HG02970 (cell line): ENCODE measurements around the gene ZWILCH.

ENCODE experiments used
- ATAC-seq: cut with Tn5 transposase; IDR thresholded peaks from one replicate; pipeline ENCODE4 v1.9.1; 2021; ENCODE audit warnings: mild to moderate bottlenecking, moderate library complexity, moderate number of reproducible peaks; ENCODE audit not compliant: unreplicated experiment, low FRiP score

ZWILCH gene

DNA sequence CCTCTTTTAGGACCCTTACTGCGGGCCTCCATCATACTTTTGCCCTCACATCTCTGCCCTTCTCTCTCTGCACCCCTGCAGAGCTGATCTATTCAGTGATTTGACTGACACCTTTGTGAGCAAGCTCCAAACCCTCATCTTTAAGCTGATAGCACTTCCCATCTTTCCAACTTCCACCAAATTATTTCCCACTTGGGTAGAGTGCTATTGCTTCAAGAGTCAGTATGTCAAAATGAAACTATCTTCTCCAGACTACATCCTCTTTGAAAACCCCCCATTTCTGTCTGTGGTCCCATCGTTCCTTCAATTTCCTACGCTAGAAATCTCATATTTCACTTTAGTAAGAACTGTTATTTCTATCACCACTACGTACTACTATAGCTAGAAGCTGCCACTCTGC is 19.7 kb downstream of the ZWILCH start:
- no peak for ATAC-seq

DNA sequence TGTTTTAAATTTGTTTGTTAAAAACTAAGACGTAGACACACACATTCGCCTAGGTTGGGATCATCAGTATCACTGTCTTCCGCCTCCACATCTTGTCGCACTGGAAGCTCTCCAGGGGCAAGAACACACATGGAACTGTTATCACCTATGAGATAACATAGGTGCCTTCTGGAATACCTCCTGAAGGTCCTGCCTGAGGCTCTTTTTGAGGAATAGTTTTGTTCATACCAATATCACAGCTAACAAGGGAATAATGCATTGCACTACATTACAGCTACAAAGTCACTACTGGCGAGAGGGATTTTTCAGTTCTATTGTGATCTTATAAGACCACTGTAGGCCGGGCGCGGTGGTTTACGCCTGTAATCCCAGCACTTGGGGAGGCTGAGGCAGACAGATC is 29.9 kb downstream of the ZWILCH start:
- ATAC-seq, result no peak

- no peak for ATAC-seq
Measured at GRCh38 chr15:66542896-66543295, 37.8 kb downstream of the ZWILCH start.

DNA sequence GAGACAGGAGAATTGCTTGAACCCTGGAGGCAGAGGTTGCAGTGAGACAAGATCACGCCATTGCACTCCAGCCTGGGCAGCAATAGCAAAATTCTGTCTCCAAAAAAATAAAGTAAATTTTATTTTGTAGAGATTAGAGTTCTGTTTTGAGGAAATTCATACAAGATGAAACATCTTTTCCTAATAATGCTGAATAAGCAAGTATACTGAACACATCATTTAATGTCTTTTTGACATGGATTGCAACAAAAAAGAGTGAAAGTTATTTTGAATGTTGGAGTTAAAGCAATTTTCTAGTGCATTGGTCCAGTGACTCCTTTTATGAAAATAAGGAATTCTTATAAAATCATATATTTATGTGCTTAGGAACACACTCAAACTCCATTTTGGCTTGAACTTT is 40.1 kb downstream of the ZWILCH start:
- no peak for ATAC-seq

GRCh38 chr15:66555685-66556084 is 50.6 kb downstream of the ZWILCH start:
- no peak for ATAC-seq

DNA sequence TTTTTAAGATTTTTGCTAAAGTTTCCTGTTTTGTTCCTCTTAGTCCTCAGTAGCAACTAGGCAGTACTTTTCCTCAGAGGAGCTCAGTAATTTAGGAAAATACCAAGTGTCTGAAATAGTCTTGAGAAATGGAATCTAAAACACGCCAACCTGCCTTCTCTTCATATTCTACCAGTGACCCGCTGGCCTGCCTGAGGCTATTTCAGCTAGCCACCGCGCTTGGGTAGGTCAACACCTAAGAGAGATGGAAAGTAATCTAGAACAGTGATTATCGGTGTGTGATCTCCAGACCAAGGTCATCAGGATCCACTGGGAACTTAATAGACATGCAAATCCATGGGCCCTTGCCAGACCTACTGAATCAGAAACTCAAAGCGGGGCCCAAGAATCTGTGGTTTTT is 53.1 kb downstream of the ZWILCH start:
- no peak for ATAC-seq

DNA sequence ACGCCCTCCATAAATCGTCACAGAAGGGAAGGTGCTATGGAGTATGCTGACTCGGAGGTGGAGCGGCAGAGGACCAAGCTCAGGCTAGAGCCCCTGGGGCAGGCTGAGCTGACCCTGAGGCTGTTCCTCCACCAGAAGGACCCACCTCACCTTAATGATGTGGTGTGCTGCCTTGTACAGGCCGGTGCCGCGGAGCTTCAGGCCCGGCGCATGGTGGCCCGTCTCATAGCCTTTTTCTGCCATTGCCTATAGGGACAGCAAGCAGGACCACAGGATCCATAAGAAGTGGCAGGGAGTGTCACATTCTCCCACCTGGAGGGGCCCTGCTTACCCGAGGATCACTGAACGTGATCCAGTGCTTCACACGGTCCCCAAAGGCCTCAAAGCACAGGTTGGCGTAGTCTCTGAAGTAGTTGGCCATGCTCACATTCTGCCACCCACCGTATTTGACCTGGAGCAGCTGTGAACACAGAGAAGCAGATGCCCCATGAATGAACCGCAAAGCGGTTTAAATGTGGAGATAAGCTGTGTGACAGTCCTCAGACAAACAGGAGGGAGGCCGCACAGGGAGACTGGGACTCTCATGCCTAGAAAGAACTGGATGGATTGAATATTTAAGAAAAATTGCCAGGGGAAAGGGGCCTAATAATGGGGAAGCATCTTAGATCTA is 55.9 kb downstream of the ZWILCH start:
- no peak for ATAC-seq

DNA sequence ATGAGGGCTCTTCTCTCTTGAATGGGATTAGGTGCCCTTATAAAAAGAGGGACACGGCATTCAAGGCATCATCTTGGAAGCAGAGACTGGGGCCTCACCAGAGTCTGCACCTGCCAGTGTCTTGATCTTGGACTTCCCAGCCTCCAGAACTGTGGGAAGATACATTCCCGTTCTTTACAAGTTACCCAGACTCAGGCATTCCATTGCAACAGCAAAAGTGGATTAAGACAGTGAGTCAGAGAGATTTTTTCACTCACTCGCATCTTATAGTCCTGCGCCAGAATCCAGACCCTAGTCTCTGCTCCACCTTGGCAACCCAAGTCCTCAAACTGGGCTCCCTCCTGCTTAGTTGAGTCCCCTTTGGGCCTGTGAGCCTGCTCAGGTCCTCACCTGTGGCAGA is 58.0 kb downstream of the ZWILCH start:
- ATAC-seq, result no peak

DNA sequence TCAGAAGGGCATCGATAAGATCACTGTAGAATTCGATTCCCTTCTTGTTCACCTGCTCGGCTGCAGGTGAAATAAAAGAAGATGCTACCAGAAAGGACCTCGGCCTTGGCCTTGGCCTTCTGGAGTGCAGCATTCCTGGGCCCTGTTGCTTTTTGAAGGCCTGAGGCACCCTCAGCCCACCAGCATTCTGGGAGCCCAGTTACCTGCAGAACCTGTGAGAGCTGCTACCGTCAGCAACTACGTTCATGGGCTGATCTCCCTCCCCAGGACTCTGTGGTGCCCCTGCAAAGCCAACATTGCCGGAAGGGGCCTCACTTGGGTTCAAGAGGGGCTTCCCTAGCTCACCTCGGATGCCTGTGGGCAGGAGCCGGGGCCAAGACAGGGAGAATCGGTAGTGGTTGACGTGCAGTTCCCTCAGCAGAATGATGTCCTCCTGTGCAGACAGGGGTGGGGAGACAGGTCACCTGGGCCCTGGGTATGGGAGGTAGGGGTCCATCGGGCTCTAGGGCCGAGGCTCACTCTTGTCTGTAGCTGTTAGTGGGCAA is 58.5 kb downstream of the ZWILCH start:
- no peak for ATAC-seq

- ATAC-seq, result no peak
Measured at GRCh38 chr15:66564136-66565041, 59.3 kb downstream of the ZWILCH start.

- ATAC-seq, result no peak
Measured at GRCh38 chr15:66565141-66565641, 60.1 kb downstream of the ZWILCH start.

- ATAC-seq, result no peak
Measured at GRCh38 chr15:66565741-66566144, 60.6 kb downstream of the ZWILCH start, which contains the start of gene LCTL. Gene LCTL, minus strand, starts transcription at chr15:66565998. Its CDS starts 633 bp downstream, at chr15:66565365.

GRCh38 chr15:66566963-66567531 is 61.9 kb downstream of the ZWILCH start:
- ATAC-seq, result no peak

- ATAC-seq, result no peak
Measured at GRCh38 chr15:66567897-66568296, 62.8 kb downstream of the ZWILCH start.

DNA sequence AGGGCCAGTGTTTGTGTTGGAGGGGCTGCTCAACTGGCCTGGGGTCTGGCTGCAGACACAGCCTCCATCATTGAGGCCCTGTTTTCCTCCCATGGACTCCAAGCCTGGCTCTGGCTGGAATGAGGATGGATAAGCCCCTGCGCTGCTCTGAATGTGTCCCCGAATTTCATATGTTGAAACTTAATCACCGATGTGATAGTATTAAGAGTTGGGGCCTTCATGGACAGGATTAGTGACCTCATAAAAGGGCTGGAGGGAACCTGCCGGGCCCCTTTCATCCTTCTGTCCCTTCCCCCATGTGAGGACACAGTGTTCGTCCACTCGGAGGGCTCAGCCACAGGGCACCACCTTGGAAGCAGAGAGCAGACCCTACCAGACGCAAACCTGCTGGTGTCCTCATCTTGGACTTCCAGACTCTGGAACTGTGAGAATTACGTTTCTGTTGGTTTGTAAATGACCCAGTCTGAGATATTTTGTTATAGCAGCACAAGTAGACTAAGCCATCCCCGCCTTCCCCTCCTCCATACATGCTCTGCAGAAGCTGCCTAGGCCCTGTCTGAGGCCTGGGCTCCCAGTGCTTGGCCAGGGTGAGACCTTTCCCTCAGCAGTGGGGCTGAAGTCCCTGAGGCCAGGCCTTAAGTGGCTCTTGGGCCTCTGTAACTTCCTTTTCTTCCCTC is 64.5 kb downstream of the ZWILCH start:
- ATAC-seq, result no peak

DNA sequence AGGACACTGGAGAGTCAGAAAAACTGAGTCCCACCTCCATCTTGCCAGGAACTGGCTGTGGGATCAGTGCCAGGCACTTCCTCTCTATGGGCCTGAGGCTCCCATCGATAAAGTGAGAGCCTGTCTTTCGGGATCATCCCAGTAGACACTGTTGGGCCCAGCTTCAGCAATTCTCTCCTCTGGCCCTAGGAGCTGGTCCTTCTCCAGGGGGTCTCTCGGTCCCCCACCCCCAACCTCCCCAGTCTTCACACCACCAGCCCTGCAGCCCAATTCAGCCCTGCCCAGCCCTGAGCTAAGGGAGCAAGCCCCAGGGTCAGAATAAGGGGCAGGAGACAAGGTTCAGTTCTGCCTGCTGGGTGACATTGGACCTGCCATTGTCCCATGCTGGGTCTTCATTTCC is 65.2 kb downstream of the ZWILCH start:
- no peak for ATAC-seq

DNA sequence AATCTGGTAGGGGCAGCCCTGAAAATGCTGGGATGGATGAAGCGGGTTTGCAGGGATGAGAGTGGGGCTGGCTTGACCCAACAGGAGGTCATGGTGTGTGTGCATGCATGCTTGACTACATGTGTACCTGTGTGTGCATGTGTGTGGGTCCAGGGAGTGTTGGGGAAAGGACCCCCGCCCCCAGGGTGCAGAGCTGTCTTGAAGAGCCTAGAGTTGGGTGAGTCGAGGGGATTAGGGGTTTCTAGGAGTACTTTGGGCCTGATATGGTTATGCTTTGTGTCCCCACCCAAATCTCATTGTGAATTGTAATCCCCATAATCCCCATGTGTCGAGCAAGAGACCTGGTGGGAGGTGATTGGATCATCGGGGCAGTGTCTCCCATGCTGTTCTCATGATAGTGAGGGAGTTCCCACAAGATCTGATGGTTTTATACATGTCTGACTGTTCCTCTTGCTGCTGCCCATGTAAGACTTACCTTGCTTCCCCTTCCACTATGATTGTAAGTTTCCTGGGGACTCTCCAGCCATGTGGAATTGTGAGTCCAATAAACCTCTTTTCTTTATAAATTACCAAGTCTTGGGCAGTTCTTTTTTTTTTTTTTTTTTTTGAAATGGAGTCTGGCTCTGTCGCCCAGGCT is 65.8 kb downstream of the ZWILCH start:
- ATAC-seq, result no peak

DNA sequence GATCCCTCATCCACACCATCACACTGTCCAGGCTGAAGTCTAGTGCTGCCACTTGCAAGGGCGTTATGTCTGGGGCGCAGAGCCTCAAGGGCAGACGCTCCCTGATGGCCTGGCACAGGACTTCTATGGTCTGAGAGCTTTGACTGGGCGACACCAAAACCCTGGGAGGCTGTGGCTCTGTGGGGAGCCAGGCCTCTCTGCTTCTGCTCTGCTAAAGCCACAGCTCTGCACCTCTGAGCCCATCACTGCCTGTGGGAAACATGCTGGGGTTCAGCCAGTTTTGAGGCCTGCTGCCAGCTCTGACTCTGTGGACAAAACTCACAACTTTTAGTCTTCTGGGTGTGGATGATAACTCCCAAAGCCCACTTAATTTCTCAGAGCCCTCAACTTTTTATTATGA is 67.0 kb downstream of the ZWILCH start:
- ATAC-seq, result no peak

DNA sequence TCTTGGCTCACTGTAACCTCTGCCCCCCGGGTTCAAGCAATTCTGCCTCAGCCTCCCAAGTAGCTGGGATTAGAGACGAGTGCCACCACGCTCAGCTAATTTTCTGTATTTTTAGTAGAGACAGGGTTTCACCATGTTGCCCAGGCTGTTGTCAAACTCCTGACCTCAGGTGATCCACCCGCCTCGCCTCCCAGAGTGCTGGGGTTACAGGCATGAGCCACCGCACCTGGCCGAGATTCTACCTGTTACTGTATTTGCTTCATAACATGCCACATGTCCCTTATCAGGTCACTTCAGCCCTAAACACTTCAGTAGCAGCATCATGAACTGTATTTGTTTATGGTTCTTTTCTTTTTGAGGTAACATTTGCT is 68.2 kb downstream of the ZWILCH start:
- no peak for ATAC-seq
